ENCODE data around the gene MAPKAPK3.

GRCh38 chr3:50653937-50654595 lies 37.1 kb downstream of the MAPKAPK3 start:
- no peak for TF ChIP-seq EZH2phosphoT487 (IDR thresholded peaks at IDR 0.05; ENCODE audit: insufficient read depth, low read depth)
- TF ChIP-seq EZH2 (IDR thresholded peaks at IDR 0.05; ENCODE audit: insufficient read depth, poor library complexity, severe bottlenecking) = no peak

All from GM23248 (cell line).